ENCODE measurements around the gene DSCAML1. TPM values are rescaled to one million over a fixed set of nuclear protein-coding genes. Genes with fewer than 3 reads are reported as not detected.

DSCAML1 gene
- total RNA-seq, 1 donor from 2014 or later, result not detected

DNA sequence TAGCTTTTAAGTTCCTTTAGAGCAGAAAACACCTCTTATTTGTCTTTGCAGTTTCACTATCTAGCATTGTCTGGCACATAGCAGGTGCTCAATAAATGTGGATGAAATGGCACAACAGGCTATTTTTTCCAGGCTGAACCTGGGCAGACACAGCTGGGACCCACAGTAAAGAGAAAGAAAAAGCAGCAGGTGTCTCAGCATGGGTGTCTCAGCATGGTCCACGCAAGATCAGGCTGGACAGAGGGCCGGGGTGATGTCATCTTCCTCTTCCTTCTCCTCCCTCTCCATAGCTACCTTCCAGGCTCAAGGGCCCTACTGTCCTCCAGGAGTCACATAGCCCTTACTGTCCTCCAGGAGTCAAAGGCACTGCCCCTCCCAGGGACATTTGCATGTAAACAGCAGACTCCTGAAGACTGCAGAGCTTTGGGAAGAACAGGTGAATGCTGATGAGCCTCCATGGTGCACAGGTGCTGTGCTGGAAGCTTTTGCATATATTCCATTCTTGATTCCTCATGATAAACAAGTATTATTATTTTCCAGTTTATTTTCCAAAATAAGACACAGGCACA lies 65.2 kb downstream of the DSCAML1 start:
- TF ChIP-seq CTCF (IDR thresholded peaks at IDR 0.05), result no peak
- Mint-ChIP-seq H3K27me3 (ENCODE audit: unreplicated experiment) (peaks cover 11% of the 10 kb centered on the region), H3K27ac (ENCODE audit: unreplicated experiment) (no peak overlapping the region), H3K4me1 (ENCODE audit: unreplicated experiment) (no peaks in the 10 kb centered on the region), H3K36me3 (ENCODE audit: unreplicated experiment) (no peaks in the 10 kb centered on the region), H3K9me3 (ENCODE audit: unreplicated experiment) (no peaks in the 10 kb centered on the region), H3K4me3 (ENCODE audit: unreplicated experiment) (no peak overlapping the region)
- DNase-seq (ENCODE audit: extremely low spot score, unreplicated experiment), result no peak

- no peak for DNase-seq (ENCODE audit: extremely low spot score, unreplicated experiment)
- no peak overlapping the region for H3K27ac Mint-ChIP-seq (ENCODE audit: unreplicated experiment)
These were observed 66.7 kb downstream of the DSCAML1 start for GRCh38 chr11:117730208-117730800.

DNA sequence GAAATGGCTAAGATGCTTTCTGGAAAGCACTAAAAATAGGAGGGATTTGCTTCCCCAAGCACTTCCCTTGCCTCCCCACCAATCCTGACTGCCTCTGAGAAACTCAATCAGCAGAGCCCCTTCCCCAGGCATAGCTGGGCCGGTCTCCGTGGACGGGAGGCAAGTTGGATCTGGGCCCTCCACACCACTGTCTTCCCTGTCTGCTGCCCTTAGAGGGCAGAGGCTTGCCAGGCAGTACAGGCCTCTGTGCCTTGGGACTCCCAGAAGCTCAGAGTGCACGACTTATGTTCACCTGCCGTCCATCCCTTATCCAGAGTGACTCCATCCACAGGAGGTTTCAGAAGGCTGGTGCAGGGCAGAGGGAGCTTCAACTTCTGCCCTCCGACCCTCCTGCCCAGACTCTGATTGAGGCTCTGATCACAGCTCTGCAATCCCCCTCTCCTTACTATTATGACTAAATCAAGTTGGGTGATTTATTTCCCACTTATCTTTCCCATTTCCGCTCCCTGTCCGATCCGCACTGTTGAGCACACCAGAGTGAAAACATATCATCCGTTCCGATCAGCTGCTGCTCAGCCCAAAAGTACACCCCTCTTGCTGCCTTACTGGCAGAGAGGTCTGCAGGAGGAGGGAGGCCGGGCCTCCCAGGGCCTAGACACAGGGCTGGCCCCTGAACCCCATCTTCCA lies 71.8 kb downstream of the DSCAML1 start:
- Mint-ChIP-seq H3K9me3 (ENCODE audit: unreplicated experiment) (no peaks in the 10 kb centered on the region), H3K27ac (ENCODE audit: unreplicated experiment) (no peak overlapping the region), H3K36me3 (ENCODE audit: unreplicated experiment) (no peaks in the 10 kb centered on the region), H3K4me1 (ENCODE audit: unreplicated experiment) (no peaks in the 10 kb centered on the region), H3K27me3 (ENCODE audit: unreplicated experiment) (peaks cover 19% of the 10 kb centered on the region), H3K4me3 (ENCODE audit: unreplicated experiment) (no peak overlapping the region)
- no peak for TF ChIP-seq CTCF (IDR thresholded peaks at IDR 0.05)
- DNase-seq (ENCODE audit: extremely low spot score, unreplicated experiment), result no peak

More at GRCh38 chr11:117730208-117730800, 66.7 kb downstream of the DSCAML1 start:
- no peaks in the 10 kb centered on the region for H3K36me3 Mint-ChIP-seq (ENCODE audit: unreplicated experiment)
- no peaks in the 10 kb centered on the region for H3K9me3 Mint-ChIP-seq (ENCODE audit: unreplicated experiment)
- no peaks in the 10 kb centered on the region for H3K4me1 Mint-ChIP-seq (ENCODE audit: unreplicated experiment)
- H3K4me3 Mint-ChIP-seq (ENCODE audit: unreplicated experiment), result no peak overlapping the region
- no peak for TF ChIP-seq CTCF (IDR thresholded peaks at IDR 0.05)
- H3K27me3 Mint-ChIP-seq (ENCODE audit: unreplicated experiment), result peaks cover 14% of the 10 kb centered on the region

GRCh38 chr11:117724621-117725020 lies 72.4 kb downstream of the DSCAML1 start:
- no peaks in the 10 kb centered on the region for H3K36me3 Mint-ChIP-seq (ENCODE audit: unreplicated experiment)
- H3K27me3 Mint-ChIP-seq (ENCODE audit: unreplicated experiment), result peaks cover 19% of the 10 kb centered on the region
- no peak for TF ChIP-seq CTCF (IDR thresholded peaks at IDR 0.05)
- H3K27ac Mint-ChIP-seq (ENCODE audit: unreplicated experiment), result no peak overlapping the region
- DNase-seq (ENCODE audit: extremely low spot score, unreplicated experiment), result no peak
- H3K4me1 Mint-ChIP-seq (ENCODE audit: unreplicated experiment), result no peaks in the 10 kb centered on the region
- no peaks in the 10 kb centered on the region for H3K9me3 Mint-ChIP-seq (ENCODE audit: unreplicated experiment)
- H3K4me3 Mint-ChIP-seq (ENCODE audit: unreplicated experiment), result no peak overlapping the region

- DNase-seq (ENCODE audit: extremely low spot score, unreplicated experiment), result no peak
- Mint-ChIP-seq H3K27ac (ENCODE audit: unreplicated experiment) (no peak overlapping the region), H3K9me3 (ENCODE audit: unreplicated experiment) (no peaks in the 10 kb centered on the region), H3K4me3 (ENCODE audit: unreplicated experiment) (no peak overlapping the region), H3K27me3 (ENCODE audit: unreplicated experiment) (peaks cover 19% of the 10 kb centered on the region), H3K4me1 (ENCODE audit: unreplicated experiment) (no peaks in the 10 kb centered on the region), H3K36me3 (ENCODE audit: unreplicated experiment) (no peaks in the 10 kb centered on the region)
- TF ChIP-seq CTCF (IDR thresholded peaks at IDR 0.05), result no peak
These were observed 72.9 kb downstream of the DSCAML1 start for GRCh38 chr11:117724104-117724503.
